ENCODE measurements around the gene BTBD18.

DNA sequence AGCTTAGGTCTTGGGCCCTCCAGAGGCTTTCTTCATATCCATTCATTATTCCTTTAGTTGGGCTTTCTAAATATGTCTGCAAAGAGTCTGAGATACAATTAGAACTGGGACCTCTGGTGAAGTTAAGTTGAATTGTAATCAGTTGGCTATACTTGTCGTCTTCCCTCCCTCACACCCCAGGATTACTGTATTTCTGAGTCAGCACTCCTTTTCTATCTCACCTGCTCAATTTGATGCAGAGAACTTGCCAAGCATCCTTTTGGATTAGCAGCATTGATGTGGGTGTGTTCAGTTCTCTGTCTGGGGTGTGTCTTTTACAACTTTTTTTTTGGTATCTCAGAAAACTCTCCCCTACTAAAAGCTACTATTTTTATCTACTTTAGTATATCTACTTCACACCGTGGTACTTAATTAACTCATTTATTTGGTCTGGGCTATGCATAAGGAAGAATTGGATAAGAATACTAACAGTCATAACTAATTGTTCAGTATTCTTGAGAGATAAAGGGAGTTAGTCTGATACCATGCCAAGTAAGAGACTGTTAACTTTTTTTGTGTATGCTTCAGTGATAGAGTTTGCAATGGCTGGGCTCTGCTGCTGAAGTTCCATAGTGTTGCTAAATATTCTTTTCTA lies 25.1 kb upstream of the BTBD18 start:
- TF ChIP-seq, protein P1, sequence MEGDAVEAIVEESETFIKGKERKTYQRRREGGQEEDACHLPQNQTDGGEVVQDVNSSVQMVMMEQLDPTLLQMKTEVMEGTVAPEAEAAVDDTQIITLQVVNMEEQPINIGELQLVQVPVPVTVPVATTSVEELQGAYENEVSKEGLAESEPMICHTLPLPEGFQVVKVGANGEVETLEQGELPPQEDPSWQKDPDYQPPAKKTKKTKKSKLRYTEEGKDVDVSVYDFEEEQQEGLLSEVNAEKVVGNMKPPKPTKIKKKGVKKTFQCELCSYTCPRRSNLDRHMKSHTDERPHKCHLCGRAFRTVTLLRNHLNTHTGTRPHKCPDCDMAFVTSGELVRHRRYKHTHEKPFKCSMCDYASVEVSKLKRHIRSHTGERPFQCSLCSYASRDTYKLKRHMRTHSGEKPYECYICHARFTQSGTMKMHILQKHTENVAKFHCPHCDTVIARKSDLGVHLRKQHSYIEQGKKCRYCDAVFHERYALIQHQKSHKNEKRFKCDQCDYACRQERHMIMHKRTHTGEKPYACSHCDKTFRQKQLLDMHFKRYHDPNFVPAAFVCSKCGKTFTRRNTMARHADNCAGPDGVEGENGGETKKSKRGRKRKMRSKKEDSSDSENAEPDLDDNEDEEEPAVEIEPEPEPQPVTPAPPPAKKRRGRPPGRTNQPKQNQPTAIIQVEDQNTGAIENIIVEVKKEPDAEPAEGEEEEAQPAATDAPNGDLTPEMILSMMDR (IDR thresholded peaks at IDR 0.05), result no peak
- no peak for TF ChIP-seq POLR2A (IDR thresholded peaks at IDR 0.05)
